Measurements from ENCODE around the gene HSPA4. TPM values are rescaled to one million over a fixed set of nuclear protein-coding genes. Genes with fewer than 3 reads are reported as not detected.

The HSPA4 gene
- polyA plus RNA-seq, 1 donor from 2014 or later, result 75.9 TPM

GRCh38 chr5:133112026-133112660 lies 60.3 kb downstream of the HSPA4 start:
- Histone ChIP-seq H4K20me1 (ENCODE audit: insufficient read depth) (no peaks in the 10 kb centered on the region), H3K4me2 (ENCODE audit: low read length) (no peak overlapping the region), H3K27ac (ENCODE audit: low read length) (no peak overlapping the region), H3K79me2 (replicated peaks; ENCODE audit: insufficient read depth, low read length) (no peaks in the 10 kb centered on the region), H3K4me3 (ENCODE audit: low read length) (no peak overlapping the region), H3K9ac (ENCODE audit: low read length) (no peak overlapping the region), H3K9me3 (ENCODE audit: low read length) (no peaks in the 10 kb centered on the region), H2AFZ (ENCODE audit: low read depth, low read length) (no peak overlapping the region), H3K36me3 (ENCODE audit: insufficient read depth, low read length) (no peaks in the 10 kb centered on the region), H3F3A (ENCODE audit: insufficient read depth, low read length, poor library complexity, severe bottlenecking) (no peaks in the 10 kb centered on the region), H3K27me3 (ENCODE audit: insufficient read depth, low read depth, low read length) (no peaks in the 10 kb centered on the region), H3K9me2 (ENCODE audit: insufficient read depth, low read length) (no peaks in the 10 kb centered on the region)
- TF ChIP-seq EZH2 (IDR thresholded peaks at IDR 0.05; ENCODE audit: borderline replicate concordance, insufficient read depth, low read length, poor library complexity, severe bottlenecking), result no peak
- no peak for TF ChIP-seq TAF1 (IDR thresholded peaks at IDR 0.05; ENCODE audit: low read depth)
- TF ChIP-seq REST (IDR thresholded peaks at IDR 0.05; ENCODE audit: borderline replicate concordance), result no peak
- TF ChIP-seq RAD21 (conservative IDR thresholded peaks at IDR 0.05), result no peak
- TF ChIP-seq POLR2AphosphoS5 (IDR thresholded peaks at IDR 0.05), result no peak
- no peak for TF ChIP-seq SMC3 (conservative IDR thresholded peaks at IDR 0.05; ENCODE audit: poor library complexity)
- no peak for TF ChIP-seq CTCF (IDR thresholded peaks at IDR 0.05; ENCODE audit: poor library complexity, severe bottlenecking)
- no peak for TF ChIP-seq MXI1 (conservative IDR thresholded peaks at IDR 0.05; ENCODE audit: poor library complexity, severe bottlenecking)
- TF ChIP-seq EP300 (conservative IDR thresholded peaks at IDR 0.05; ENCODE audit: poor library complexity, severe bottlenecking), result no peak

GRCh38 chr5:133113331-133114061 lies 61.7 kb downstream of the HSPA4 start:
- Histone ChIP-seq H4K20me1 (ENCODE audit: insufficient read depth) (no peaks in the 10 kb centered on the region), H3K9ac (ENCODE audit: low read length) (no peak overlapping the region), H3K27me3 (ENCODE audit: insufficient read depth, low read depth, low read length) (no peaks in the 10 kb centered on the region), H3K79me2 (replicated peaks; ENCODE audit: insufficient read depth, low read length) (no peaks in the 10 kb centered on the region), H3K9me2 (ENCODE audit: insufficient read depth, low read length) (no peaks in the 10 kb centered on the region), H3K4me2 (ENCODE audit: low read length) (no peak overlapping the region), H3K4me3 (ENCODE audit: low read length) (no peak overlapping the region), H3F3A (ENCODE audit: insufficient read depth, low read length, poor library complexity, severe bottlenecking) (no peaks in the 10 kb centered on the region), H3K36me3 (ENCODE audit: insufficient read depth, low read length) (no peaks in the 10 kb centered on the region), H2AFZ (ENCODE audit: low read depth, low read length) (no peak overlapping the region), H3K27ac (ENCODE audit: low read length) (no peak overlapping the region), H3K9me3 (ENCODE audit: low read length) (no peaks in the 10 kb centered on the region)
- TF ChIP-seq SMC3 (conservative IDR thresholded peaks at IDR 0.05; ENCODE audit: poor library complexity) (no peak), MXI1 (conservative IDR thresholded peaks at IDR 0.05; ENCODE audit: poor library complexity, severe bottlenecking) (no peak), TAF1 (IDR thresholded peaks at IDR 0.05; ENCODE audit: low read depth) (no peak), POLR2AphosphoS5 (IDR thresholded peaks at IDR 0.05) (no peak), EZH2 (IDR thresholded peaks at IDR 0.05; ENCODE audit: borderline replicate concordance, insufficient read depth, low read length, poor library complexity, severe bottlenecking) (no peak), CTCF (IDR thresholded peaks at IDR 0.05; ENCODE audit: poor library complexity, severe bottlenecking) (no peak), REST (IDR thresholded peaks at IDR 0.05; ENCODE audit: borderline replicate concordance) (no peak), RAD21 (conservative IDR thresholded peaks at IDR 0.05) (no peak), EP300 (conservative IDR thresholded peaks at IDR 0.05; ENCODE audit: poor library complexity, severe bottlenecking) (no peak)

All from neural cell (in vitro differentiated cells).